Activated naive CD4-positive, alpha-beta T cell (primary cell): ENCODE results near the gene MYO3A.

ENCODE experiments used
- DNase-seq, 4 experiments: peaks; one replicate each; lab custom pipeline; 2025; lab: John Stamatoyannopoulos, UW

The MYO3A gene, protein sequence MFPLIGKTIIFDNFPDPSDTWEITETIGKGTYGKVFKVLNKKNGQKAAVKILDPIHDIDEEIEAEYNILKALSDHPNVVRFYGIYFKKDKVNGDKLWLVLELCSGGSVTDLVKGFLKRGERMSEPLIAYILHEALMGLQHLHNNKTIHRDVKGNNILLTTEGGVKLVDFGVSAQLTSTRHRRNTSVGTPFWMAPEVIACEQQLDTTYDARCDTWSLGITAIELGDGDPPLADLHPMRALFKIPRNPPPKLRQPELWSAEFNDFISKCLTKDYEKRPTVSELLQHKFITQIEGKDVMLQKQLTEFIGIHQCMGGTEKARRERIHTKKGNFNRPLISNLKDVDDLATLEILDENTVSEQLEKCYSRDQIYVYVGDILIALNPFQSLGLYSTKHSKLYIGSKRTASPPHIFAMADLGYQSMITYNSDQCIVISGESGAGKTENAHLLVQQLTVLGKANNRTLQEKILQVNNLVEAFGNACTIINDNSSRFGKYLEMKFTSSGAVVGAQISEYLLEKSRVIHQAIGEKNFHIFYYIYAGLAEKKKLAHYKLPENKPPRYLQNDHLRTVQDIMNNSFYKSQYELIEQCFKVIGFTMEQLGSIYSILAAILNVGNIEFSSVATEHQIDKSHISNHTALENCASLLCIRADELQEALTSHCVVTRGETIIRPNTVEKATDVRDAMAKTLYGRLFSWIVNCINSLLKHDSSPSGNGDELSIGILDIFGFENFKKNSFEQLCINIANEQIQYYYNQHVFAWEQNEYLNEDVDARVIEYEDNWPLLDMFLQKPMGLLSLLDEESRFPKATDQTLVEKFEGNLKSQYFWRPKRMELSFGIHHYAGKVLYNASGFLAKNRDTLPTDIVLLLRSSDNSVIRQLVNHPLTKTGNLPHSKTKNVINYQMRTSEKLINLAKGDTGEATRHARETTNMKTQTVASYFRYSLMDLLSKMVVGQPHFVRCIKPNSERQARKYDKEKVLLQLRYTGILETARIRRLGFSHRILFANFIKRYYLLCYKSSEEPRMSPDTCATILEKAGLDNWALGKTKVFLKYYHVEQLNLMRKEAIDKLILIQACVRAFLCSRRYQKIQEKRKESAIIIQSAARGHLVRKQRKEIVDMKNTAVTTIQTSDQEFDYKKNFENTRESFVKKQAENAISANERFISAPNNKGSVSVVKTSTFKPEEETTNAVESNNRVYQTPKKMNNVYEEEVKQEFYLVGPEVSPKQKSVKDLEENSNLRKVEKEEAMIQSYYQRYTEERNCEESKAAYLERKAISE (N-terminal part only)

DNA sequence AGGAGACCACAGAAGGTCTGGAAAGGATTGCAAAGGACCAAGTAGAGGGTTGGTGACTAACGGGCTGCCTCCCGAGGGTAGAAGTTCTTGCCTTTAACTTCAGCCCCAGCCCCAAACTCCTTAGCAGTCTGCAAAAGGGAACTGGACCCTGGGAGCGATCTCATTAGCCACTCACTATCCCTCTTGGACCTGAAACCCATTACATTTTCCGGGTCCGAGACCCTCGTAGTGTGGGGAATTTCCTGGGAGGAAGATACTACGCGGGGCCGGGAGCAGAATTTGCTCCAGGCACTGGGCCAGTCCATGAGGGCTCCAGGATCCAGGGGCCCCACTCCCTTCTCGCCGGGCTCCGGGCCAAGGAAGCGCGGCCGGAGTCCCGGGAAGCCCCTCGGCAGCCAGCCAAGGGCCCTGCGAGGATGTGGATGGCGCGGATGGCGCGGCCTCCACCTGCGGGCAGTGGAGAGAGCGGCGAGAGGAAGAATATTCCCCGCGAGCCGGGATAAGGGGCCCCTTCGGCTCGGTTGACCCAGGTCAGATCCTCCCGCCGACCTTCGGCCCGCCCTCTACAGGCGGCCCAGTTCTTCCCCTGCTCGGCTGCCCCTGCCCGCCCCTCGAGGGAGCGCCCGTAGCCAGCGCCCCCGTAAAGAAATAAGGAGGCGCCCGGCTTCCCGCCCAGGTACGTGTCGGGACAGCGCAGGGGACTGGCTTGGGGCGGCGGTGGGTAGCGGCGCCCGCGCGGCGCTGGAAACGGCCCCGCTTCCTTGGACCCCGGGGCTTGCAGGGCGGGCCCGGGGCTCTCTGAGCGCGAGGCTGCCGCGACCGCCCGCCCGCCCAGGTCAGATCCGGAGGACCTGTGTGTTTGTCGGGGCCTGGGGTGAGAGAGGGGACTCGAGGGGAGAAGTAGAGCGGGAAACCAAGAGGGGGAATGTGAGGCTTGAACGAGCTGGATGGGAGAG is at the start of gene MYO3A:
MYO3A (plus strand) TSS at position 577 of the 956 bp plus-strand sequence. CDS start 17,882 bp downstream, outside the sequence.
- no peak for DNase-seq

DNA sequence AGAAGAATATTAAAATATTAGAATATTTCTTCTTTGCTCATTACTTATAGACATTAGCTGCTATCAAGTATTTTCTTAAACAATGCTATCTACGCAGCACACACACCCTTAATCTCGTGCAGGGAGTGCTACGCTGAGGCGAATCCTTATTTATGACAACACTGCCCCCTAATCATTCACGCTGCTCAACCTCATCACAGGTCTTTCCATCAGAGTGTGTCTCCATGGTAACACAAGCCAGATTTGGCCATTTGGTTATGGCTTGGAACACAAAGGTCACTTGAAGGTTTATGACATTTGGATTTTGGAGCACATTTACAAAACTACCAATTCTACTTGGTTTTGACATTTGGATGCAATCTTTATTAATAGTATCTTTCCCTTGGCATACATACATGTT is 45.4 kb upstream of the MYO3A start:
- DNase-seq = no peak

DNA sequence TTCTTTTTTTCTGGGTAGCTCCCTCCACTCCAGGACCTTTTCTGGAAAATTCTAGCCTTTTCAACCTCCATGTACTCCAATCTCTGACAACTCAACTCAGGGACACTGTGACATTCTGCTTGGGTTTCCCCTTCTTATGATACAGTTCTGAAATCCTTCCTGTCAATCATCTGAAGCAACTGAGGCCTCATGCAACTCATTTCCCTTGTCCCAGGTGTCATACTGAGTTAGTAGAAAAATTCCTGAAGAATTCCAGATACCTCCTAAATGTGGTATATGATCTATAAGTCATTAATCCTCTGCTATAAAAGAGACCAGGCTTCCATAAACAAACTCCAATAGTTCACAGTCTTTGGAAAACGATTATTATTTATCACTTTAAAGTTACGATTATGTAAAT is 43.0 kb upstream of the MYO3A start:
- no peak for DNase-seq

DNA sequence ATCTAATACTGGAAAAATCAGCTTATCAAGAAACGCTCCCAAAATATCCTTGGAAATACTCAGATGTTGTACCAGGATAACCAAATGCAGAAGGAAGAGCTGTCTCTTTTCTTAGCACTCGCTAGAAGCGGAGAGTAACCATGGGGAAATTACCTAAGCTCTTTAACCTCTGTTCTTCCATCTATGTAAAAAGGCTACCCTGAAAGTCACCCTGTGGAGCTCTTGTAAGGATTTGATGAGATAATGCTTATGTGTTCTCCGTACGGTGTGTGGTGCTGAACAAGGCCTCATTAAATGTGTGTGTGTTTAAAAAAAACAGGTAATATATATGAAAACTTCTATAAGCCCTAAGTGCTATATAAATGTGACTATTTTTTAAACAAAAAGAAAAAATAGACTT is 38.2 kb upstream of the MYO3A start:
- no peak for DNase-seq

DNA sequence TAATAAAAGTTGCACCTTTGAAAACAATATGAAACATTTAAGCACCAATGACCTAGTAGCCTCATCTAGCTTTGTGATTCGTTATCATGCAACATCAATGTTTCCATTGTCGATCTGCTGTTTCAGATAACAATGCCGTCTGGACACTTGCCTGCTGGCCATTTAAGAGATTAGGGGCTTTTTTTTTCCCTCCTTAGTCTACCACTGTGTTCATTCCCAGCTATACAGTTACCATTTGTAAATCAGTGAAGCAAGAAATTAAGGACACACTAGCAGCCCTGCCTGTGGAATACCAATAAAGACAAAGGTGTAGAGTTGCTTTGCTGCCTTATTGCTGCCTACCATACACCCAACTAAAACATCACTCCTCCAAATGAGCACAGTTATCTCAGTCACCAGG is 37.6 kb upstream of the MYO3A start:
- DNase-seq = no peak

DNA sequence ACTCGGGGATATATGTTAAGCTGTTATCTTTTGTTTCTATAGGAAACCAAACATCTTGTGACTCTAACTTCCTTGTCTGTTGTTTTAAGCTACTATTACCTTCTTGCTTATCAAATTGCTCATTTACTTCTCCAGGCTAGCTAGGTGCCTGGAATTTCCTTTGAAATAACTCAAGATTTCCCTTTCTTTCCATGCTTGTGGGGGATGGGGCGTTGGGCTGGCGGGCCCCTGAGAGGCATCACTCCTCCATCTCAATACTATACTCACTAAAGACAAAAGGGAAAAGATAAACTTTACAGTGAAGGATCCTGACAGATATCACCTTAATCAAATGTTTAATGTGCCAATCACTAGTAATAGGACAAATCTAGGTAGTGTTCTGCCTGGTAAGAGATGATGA is 34.7 kb upstream of the MYO3A start:
- no peak for DNase-seq

GRCh38 chr10:25901199-25901598 is 32.8 kb upstream of the MYO3A start:
- DNase-seq = no peak

- no peak for DNase-seq
These were observed 32.0 kb upstream of the MYO3A start for GRCh38 chr10:25902002-25902401.

- DNase-seq = no peak
These were observed 26.8 kb upstream of the MYO3A start for GRCh38 chr10:25907261-25907660.

- DNase-seq = no peak
These were observed 21.2 kb upstream of the MYO3A start for GRCh38 chr10:25912866-25913265.

- no peak for DNase-seq
These were observed 19.3 kb upstream of the MYO3A start for GRCh38 chr10:25914776-25915175.

GRCh38 chr10:25934621-25935139 is 651 bp downstream of the MYO3A start:
- DNase-seq = no peak

DNA sequence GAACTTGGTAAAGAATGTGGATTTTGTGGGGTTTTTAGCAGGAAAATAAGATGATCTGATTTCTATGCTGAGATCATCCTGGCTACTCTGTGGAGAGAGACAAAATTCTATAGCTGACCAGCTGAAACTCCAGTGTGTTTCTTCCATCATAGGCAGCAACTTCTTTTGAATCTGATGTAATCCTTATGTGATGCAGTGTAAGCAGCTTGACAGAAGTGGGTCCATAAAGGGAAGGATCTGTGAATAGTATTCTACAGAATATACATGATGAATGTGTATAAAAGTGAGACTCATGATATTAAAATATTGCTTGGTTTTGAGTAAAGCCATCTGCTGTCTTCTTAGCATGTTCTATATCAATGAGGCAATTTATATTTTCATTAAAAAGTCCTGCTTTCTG is 4.4 kb downstream of the MYO3A start:
- no peak for DNase-seq

DNA sequence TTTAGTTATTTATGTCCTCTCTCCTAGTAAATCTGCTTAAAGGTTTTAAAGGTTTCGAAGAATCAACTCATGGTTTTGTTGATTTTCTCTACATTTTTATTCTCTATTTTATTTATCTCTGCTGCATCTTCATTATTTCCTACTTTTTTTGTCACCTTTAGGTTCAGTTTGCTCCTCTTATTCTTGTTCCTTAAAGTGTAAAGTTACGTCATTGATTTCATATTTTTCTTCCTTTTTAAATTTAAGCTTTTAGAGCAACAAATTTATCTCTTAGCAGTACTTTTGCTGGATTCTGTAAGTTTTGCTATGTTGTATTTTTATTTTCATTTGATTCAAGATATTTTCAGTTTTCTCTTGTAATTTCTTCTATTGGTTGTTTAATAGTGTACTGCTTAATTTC is 10.7 kb downstream of the MYO3A start:
- no peak for DNase-seq

GRCh38 chr10:25952857-25953256 is 18.8 kb downstream of the MYO3A start:
- DNase-seq = no peak

DNA sequence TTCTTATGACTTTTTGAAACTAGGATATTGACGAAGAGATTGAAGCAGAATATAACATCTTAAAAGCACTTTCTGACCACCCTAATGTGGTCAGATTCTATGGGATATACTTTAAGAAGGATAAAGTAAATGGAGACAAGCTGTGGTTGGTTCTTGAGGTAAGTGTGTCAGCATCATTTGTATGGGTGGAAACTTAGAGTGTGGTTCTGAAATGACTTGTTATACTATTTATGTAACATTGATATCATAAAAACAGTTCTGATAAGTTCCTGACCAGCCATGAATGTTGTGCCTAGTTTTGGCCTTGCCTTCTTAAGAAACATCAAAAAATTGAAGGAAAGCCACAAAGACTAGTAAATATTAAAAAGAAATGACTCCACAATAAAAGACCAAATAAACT is 20.8 kb downstream of the MYO3A start:
- DNase-seq = no peak

- DNase-seq = no peak
These were observed 25.7 kb downstream of the MYO3A start for GRCh38 chr10:25959540-25960232.

- no peak for DNase-seq
These were observed 31.6 kb downstream of the MYO3A start for GRCh38 chr10:25965584-25965983.

GRCh38 chr10:25966844-25967243 is 32.8 kb downstream of the MYO3A start:
- no peak for DNase-seq

DNA sequence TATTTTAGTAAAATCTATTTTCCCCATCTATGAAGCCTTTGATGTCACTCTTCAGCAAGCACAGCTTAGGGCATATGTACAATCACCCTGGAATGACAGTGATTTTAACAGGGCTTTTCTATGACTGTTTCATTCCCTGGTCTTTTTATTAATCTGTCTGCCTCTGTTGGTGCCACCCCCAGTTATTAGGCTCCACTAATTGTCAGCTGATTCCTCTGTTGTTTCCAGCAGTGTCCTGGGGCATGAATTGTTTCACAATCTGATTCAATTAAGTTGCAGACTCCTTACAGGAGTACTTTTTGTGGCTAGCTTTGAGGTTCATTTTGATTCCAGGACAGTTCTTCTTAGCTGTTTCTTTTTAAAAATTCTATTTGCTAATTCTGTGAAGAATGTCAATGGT is 38.6 kb downstream of the MYO3A start:
- DNase-seq = no peak
